Measurements from ENCODE around the gene SCARB1.

The SCARB1 gene

DNA sequence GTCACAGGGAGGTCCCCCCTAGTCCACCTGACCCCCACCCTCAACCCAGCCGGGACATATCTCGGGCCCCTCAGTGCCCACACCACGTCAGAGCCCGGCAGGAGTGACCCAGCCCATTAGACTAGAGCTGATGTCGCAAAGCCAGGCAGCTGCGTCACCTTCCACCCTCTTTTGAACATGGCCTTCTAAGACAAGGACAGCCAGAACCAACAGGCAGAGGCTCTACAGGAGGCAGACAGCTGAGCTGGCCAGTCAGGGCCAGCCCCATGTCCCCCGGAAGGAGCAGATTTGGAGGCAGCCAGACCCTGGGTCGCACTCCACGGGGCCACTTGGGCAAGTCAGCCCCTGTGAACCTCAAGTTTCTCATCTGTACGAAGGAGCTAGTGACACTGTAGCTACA, 44.1 kb downstream of the SCARB1 start:
- no peak for DNase-seq (ENCODE audit: low read depth)
- no peak overlapping the region for H3K4me3 ChIP-seq (ENCODE audit: low read depth, low read length)
- TF ChIP-seq, protein P1, sequence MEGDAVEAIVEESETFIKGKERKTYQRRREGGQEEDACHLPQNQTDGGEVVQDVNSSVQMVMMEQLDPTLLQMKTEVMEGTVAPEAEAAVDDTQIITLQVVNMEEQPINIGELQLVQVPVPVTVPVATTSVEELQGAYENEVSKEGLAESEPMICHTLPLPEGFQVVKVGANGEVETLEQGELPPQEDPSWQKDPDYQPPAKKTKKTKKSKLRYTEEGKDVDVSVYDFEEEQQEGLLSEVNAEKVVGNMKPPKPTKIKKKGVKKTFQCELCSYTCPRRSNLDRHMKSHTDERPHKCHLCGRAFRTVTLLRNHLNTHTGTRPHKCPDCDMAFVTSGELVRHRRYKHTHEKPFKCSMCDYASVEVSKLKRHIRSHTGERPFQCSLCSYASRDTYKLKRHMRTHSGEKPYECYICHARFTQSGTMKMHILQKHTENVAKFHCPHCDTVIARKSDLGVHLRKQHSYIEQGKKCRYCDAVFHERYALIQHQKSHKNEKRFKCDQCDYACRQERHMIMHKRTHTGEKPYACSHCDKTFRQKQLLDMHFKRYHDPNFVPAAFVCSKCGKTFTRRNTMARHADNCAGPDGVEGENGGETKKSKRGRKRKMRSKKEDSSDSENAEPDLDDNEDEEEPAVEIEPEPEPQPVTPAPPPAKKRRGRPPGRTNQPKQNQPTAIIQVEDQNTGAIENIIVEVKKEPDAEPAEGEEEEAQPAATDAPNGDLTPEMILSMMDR (IDR thresholded peaks at IDR 0.05; ENCODE audit: low read depth, low read length, missing control alignments): no peak

DNA sequence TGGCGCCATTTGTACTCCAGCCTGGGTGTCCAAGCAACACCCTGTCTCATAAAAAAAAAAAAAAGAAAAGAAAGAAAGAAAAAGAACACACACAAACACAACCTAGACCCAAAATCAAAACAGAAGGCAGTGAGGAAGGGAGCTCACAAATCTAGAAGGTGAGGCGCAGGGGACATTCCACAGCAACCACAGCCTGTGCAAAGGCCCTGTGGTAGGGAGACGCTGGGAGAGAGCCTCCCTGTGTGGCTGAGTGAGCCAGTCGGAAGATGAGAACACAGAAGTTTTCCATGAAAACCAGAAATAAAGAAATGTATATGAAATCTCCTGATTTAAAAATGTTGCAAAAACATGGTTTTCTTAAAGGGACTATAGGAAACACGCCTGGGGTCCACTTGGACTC, 44.6 kb downstream of the SCARB1 start:
- TF ChIP-seq, protein P1 (IDR thresholded peaks at IDR 0.05; ENCODE audit: low read depth, low read length, missing control alignments): no peak
- no peak overlapping the region for H3K4me3 ChIP-seq (ENCODE audit: low read depth, low read length)
- no peak for DNase-seq (ENCODE audit: low read depth)

- no peak overlapping the region for H3K4me3 ChIP-seq (ENCODE audit: low read depth, low read length)
- no peak for DNase-seq (ENCODE audit: low read depth)
- TF ChIP-seq, protein P1 (IDR thresholded peaks at IDR 0.05; ENCODE audit: low read depth, low read length, missing control alignments): no peak
Observed at GRCh38 chr12:124817076-124818000, 46.3 kb downstream of the SCARB1 start.

- no peak for DNase-seq (ENCODE audit: low read depth)
- no peak overlapping the region for H3K4me3 ChIP-seq (ENCODE audit: low read depth, low read length)
- TF ChIP-seq, protein P1 (IDR thresholded peaks at IDR 0.05; ENCODE audit: low read depth, low read length, missing control alignments): no peak
Observed at GRCh38 chr12:124816295-124816854, 47.3 kb downstream of the SCARB1 start.

- TF ChIP-seq, protein P1 (IDR thresholded peaks at IDR 0.05; ENCODE audit: low read depth, low read length, missing control alignments): no peak
- no peak overlapping the region for H3K4me3 ChIP-seq (ENCODE audit: low read depth, low read length)
- no peak for DNase-seq (ENCODE audit: low read depth)
Observed at GRCh38 chr12:124814741-124815613, 48.7 kb downstream of the SCARB1 start.

GRCh38 chr12:124813782-124814181, 49.9 kb downstream of the SCARB1 start:
- no peak for DNase-seq (ENCODE audit: low read depth)
- H3K4me3 ChIP-seq (ENCODE audit: low read depth, low read length): no peak overlapping the region
- TF ChIP-seq, protein P1 (IDR thresholded peaks at IDR 0.05; ENCODE audit: low read depth, low read length, missing control alignments): no peak
